Left forelimb (tissue), 1 donor: ENCODE data around the gene CDKN2C.
"Not testable (repeated sequence)": the region's sequence is repeated elsewhere in the genome, so short reads cannot be mapped to it uniquely, and the experiment has no call there.

Experiments used
- DNase-seq: peaks from one replicate; pipeline ENCODE4 v3.0.0-alpha.2; 2018; ENCODE audit warnings: low spot score

CDKN2C gene

DNA sequence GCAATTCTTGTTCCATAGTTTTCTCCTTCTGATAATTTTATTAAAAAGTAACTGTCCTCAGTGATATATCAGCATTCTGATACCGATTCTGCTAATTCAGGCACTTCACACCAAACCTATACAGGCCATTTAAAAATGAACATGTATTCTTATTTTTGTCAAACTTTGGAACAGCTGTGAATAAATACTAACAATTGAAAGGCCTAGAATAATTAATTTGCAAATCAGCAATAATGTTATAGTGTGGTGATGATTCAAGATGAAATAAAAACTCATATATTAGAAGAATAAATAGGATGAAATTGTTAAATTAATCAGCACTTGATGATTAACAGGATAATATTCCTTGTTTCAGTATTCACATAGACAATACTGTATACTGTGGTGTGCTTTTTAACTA is 9.9 kb downstream of the CDKN2C start:
- DNase-seq, result no peak

DNA sequence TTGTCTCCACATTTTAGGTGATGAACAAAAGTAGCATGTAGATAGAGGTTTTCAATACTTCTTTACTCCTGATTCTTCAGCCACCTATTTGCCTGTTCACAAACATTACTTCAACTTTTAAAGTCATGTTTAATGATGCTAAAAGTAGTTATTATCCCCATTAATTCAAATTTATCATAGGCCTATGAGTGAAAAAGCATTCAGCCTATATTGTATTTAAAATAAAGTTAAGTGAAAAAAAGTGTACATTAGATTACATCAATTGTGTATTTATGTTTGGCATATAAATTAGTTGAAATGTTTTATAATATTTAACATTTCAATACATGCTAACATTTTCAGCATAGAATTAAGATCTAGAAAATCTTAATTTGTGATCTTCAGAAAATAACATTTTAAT is 10.5 kb downstream of the CDKN2C start:
- no peak for DNase-seq

DNA sequence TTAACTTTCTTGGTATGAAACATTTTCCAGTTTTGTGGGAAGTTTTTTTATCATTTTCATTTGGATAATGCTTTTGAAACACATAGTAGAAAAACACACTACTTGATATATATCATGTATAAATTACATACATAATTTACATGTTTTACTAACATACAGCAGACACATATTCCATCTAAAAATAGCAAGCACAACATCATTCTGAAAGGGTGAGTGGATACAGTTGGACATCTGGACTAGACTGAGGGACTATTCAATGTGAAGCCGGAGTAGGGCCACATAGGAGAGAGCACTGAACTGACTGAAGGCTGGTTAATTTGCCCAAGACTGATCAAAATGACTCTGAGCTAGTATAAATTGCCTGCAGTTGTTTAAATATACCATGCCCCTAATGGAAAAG is 11.7 kb downstream of the CDKN2C start:
- DNase-seq, result no peak

DNA sequence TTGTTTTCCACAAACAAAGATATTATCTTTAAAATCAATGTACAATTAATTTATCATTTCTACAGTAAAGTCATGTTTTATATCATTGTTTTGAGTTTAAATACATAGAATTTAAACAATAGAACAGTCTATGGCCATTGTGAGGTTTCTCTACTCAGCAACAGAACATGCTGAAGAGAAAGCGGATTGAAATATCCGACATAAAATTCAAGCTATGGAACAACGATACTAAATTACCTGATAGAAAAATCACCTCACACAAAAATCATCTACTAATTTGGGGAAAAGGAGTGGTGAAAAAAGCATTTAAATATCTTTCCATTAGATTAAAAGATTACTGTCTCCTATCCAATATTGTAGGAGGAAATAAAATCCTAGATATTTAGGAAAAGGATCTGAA is 12.6 kb downstream of the CDKN2C start:
- no peak for DNase-seq

DNA sequence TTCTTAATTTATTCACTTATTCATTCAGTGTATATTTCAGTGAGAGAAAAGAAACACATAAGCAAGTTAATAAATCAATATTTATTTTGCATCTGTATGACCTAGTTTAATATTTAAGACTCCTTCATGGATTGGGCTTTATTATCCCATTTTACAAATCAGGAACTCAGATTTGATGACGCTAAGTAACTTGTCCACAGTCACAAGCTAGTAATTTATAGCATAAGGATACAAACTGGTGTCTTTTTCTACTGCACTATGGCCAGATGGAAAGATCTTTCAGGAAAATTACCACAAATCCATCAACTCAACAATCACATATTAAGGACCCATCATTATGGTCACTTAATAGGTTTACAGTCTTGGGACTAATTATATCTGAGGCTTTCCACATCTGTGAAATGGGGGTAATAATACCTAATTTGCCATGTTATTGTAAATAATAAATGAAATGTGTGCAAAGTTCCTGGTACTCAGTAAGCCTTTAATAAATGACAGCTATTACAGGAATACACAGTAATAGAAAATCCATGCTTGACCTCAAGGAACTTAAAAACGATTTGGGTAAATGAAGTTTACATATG is 13.3 kb downstream of the CDKN2C start:
- no peak for DNase-seq

DNA sequence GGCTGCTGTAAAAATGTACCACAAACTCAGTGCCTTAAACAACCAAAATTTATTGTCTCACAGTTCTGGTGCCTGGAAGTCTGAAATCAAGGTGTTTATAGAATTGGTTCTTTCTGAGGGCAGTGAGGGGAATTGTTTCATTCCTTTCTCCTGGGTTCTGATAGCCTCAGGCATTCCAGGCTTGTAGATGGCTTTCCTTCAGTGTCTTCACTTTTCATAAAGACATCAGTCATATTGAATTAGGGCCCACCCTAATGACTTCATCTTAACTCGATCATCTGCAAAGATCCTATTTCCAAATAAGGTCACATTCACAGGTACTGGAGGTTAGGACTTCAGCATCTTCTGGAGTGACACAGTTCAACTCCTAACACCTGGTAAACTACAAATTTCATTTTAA is 15.0 kb downstream of the CDKN2C start:
- no peak for DNase-seq

DNA sequence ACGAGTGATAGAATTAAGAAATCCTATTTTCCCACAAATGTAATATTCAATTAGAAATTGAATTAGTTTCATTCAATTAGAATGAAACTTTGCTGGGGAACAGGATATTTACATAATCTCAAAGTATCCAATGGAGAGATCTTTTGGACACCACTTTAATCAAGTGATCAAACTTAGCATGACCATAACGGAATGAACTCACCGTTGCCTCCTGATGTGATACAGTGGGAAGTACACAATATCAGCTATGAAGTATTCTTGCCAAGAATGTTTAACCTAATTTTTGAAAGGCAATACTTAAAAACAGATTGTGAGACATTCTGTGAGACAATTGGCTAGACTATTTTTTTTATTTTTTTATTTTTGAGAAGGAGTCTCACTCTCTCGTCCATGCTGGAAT is 16.6 kb downstream of the CDKN2C start:
- DNase-seq, result no peak

DNA sequence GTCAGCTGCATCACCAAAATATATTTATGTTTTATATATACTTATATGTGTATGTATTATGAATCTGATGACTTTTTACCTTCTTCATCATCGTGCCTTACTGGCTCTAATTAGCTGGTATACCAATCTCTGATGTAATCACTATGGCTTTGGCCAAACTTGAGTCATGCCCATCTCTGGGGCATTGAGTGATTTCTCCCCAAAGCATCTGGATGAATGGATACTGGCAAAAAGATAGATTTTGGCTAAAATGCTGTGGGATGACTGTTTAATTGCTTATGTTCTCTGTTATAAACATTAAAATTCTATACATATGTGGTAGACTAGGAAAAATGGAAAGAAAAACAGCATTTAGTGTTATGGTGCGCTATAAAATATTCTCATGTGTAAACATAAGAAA is 19.6 kb downstream of the CDKN2C start:
- DNase-seq, result no peak

DNA sequence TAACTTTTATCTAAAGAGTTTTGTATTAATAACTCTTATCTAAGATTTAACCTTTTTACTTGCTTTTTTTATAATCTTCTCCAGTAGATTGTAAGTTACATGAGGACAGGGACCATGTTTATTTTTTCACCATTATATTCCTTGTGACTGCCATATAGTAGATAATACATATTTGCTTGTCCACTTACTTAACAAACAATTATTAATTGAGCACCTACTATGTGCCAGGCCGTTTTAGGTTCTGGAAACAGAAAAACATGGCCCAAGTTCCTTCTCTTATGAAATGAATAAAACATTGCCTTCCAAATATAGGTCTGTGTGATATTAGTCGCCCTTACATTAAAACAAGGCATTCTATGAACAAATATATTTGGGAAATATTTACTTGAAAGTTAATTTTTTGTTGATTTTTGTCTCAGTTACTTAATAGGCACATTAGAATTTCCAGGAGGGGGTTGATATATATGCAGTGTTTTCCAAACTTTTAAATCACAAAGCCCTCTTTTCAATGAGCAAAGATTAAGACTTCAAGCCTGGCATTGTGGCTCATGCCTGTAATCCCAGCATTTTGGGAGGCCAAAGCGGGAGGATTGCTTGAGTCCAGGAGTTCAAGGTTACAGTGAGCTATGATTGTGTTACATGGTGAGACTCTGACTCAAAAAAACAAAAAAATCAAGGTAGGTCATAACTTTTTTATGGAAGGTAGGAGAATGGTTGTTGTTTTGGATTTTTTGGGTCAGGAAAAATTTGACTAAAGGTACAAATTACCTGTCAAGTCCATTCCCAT is 22.7 kb downstream of the CDKN2C start:
- DNase-seq, result no peak

DNA sequence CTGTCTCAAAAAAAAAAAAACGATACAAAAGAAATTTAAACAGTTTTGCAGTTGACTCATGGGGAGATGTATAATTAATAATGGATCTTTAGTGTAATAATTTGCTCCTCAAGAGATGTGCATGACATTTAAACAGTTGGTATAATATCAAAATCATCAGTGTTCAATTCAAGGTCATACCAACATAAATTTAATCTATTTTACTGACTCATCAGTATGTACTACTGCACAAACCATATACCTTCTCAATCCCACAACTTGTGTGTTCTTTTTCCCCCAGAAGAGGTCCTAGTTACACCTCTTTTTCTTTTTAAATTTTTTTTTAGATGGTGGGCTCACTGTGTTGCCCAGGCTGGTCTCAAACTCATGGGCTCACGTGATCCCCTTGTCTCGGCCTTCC is 23.6 kb downstream of the CDKN2C start:
- DNase-seq, result no peak

DNA sequence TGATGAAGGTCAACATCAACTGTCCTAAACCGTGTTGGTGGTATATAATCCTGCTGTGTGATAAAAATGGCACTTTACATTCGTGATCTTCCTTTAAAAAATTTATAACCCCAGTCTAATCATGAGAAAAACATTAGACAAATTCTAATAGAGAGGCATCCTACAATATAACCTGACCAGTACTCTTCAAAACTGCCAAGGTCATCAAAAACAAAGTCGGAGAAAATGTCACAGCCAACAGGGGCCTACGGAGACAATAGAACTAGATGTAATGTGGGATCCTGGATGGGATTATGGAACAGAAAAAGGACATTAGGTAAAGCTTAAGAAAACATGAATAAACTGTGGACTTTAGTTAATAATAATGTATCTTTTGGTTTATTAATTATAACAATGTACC is 25.0 kb downstream of the CDKN2C start:
- DNase-seq, result no peak

DNA sequence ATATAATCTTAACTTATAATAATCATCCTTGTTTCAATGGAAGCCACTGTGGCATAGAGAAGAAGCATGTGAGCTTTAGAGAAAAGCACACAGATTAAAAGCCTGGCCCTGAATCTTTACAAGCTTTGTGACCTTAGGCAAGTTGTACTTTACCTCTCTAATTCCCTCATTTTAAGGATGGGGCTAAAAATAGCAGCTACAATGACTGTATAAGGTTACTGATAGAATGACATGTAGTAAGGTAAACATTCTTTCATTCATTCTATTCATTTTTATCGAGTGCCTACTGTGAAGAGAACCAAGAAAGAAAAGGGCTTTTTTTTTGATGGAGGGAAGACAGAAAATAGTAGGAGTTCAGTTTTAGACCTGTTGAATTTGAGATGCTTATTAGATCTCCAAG is 25.6 kb downstream of the CDKN2C start:
- no peak for DNase-seq

DNA sequence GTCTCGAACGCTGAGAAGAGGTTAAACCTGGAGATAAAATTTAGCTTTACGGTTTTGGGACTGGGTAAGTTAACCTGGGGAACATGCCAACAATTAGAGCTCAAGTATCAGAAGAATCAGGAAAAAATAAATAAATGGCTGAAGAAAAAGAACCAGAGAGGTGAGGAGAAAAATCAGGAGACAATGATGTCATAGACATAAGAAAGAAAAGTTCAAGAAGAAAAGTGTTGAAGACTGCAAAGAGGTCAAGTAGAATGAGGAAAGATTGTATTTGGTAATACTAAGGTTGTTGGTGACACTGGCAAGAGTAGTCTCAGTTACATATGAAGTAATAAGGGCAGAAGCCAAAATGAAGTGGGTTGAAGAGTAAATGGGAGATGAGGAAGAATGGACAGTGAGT is 26.0 kb downstream of the CDKN2C start:
- no peak for DNase-seq

DNA sequence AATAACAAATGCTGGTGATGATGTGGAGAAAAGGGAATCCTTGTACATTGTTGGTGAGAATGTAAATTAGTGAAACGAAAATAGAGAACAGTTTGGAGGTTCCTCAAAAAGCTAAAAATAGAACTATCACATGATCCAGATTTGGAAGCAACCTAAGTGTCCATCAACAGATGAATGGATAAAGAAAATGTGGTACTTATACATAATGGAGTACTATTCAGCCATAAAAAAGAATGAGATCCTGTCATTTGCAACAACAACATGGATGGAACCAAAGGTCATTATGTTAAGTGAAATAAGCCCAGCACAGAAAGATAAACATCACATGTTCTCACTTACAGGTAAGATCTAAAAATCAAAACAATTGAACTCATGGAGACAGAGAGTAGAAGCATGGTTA is 29.3 kb downstream of the CDKN2C start:
- not testable (repeated sequence) for DNase-seq

DNA sequence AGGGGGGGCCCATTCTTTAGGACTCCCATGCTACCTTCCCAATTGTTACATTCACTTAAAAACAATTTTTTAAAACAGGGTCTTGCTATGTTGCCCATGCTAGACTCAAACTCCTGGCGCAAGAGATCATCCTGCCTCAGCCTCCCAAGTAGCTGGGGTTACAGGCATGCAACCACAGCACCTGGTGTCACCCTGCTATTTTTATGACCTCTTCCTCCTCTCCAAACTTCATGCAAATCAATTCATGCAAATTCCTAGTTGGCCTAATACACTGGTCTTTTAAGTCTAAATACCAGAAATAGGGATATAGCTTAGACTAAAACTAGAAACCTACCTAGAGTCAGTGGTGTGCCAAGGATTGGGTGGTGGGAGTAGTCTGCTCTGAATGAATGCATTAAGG is 30.1 kb downstream of the CDKN2C start:
- DNase-seq, result no peak

DNA sequence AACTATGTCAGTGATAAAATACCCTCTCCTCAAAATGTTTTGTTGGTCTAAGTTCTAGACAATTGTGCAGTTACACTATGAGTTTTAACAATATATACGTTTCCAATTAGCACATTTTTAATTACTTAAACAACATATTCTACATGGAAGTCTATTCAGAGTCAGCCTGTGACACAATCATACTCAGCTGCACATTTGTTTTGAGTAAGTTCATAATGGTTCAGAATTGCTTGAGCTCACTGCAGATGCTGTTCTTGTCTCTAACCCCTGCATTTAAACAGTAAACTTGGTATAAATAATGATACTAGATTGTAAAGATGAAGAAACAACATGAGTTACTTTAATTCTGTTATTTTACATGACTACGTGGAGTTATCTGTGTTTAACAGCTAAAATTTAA is 30.6 kb downstream of the CDKN2C start:
- no peak for DNase-seq

DNA sequence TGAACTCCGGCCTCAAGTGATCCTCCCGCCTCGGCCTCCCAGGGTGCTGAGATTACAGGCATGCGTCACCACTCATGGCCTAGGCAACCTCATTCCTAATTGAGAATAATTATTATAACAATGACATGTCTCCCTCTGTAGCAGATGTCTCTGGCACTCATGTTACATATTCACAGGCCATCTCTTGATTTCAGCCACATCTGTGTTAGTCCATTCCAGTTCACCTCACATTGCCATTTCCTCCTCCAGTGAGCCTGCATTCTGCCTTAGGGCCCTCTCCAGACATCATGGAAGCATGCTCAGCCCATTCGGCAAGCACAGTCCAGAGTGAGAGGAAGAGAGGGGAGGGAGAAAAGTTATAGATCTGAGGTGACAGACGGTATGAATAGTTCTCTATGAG is 32.5 kb downstream of the CDKN2C start:
- no peak for DNase-seq

DNA sequence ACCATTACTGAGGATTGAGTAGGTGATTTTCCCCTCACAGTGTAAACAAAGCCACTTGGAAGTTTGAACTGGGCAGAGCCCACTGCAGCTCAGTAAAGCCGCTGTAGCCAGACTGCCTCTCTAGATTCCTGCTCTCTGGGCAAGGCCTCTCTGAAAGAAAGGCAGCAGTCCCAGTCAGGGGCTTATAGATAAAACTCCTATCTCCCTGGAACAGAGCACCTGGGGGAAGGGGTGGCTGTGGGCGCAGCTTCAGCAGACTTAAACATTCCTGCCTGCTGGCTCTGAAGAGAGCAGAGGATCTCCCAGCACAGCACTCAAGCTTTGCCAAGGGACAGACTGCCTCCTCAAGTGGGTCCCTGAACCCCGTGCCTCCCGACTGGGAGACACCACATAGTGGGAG is 35.5 kb downstream of the CDKN2C start:
- DNase-seq, result not testable (repeated sequence)

DNA sequence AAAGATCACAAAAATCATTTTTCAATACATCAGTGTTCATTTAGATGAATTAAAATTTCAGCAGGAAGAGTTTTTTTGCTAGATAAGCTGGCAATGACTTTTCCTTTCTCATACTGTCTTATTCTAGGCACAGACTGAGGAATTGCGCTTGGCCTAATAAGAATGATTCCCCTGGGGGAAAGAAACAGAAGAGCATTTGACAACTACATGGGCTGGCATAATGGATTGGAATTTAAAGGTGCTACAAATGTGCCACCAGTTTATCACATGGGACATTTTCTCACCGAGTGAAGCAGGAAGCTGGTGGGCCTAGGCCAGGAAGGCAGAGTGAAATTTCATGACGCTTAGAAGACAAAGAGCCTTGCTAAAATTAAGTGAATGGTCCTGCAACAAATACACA is 39.3 kb downstream of the CDKN2C start:
- no peak for DNase-seq

DNA sequence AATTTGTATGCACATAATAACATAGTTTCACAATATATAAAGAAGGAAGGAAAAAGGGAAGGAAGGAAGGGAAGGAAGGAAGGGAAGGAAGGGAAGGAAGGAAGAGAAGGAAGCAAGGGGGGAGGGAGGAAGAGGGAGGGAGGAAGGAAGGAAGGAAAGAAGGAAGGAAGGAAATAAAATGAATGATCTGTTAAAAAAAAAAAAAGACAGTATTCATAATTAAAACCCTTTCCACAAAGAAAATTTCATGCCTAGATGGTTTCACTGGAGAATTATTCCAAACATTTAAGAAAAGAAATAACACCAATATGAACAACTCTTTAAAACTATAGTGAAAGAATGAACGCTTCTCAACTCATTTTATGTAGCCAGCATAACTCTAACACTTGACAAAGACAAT is 44.8 kb downstream of the CDKN2C start:
- DNase-seq, result no peak

DNA sequence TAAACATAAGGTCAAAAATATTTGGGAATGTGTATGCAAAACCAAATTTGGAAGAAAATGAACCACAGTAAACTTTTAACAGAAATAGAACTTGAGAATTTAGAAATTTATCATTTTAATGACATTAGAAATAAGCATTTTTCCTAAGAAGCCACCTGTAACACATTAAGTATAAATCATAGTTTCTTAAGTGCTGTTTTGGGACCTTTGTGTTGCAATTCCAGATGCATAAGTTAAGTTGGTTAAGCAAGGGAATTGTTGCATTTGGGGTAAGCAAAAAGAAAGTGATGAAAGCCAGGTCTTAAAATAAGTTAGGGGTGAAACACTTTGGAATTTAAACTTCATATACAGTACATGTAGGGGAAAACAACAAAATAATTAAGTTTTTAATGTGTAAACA is 49.8 kb downstream of the CDKN2C start:
- no peak for DNase-seq
